Muscle of arm (tissue), 12 donors: Measurements from ENCODE around the gene AQR. TPM values are rescaled to one million over a fixed set of nuclear protein-coding genes. Genes with fewer than 3 reads are reported as not detected.
A peak's percentile ranks its signal among the peaks of the same experiment; 100 is the strongest.

Experiments used
- DNase-seq: peaks from one replicate; pipeline ENCODE4 v3.0.0-alpha.2; 2013
- polyA plus RNA-seq, 12 donors: library from polyadenylated mRNA; unstranded; fragments of 120-200 nt; gene quantifications; one replicate each; pipeline ENCODE4 v1.2.1, GENCODE V29; 2013; ENCODE audit not compliant: insufficient read length in 12 of 12

The AQR gene
- polyA plus RNA-seq, 12 donors = 15.3 to 42.8 (median 21.7) TPM; not detected in 1

DNA sequence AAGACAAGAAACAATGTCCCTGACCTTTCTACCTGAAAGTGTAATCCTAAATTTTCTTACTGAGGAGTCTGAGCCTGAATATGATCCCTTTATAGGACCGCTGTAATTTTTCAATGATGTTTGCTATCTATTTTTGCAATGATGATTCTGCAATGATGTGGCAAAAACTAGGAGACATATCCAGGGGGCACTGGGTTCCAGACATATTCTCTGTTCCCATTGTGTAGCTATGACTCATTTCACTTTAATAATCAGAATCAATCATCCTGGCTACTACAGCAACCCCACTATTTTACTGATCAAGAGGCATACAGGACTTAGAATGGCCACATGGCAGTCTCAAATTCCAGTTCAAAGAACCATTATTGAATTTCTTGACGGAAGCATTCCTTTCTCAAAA is 85.9 kb downstream of the AQR start:
- DNase-seq = no peak

DNA sequence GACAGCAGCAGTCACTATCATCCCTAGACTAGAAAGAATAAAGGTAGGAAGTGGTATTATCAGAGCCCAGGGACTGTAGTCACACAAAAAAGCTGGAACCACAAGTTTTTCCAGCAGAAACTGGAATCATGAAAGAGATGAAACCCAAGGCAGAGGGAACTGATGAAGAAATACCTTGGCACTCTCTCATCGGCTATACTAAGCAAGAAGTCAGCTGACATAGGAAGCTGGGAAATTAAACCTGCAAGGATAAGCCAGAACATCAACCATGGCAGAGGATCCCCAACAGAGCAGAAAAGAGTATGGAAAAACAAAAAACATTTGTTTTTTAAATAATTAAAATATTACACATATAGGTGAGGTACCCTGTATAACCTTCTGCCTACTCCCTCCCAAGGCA is 86.5 kb downstream of the AQR start:
- DNase-seq = no peak

DNA sequence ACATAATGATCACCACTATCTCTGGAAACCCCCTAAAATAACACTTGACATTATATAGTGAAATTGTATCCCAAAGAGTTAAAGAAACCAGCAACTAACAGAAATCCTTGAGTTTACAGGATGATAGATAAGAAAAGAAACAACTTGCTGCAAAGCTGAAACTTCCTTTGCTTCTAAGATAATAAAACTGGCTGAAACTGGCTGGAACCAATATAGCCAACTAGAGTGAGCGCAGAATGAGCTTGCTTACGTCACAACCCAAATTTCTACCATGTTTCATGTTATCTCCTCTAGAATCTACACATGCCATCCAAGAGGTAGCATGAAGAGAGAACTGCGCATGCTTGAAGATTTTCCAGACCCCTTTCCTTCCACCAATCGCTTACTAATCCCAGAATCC is 90.4 kb downstream of the AQR start:
- DNase-seq = no peak

DNA sequence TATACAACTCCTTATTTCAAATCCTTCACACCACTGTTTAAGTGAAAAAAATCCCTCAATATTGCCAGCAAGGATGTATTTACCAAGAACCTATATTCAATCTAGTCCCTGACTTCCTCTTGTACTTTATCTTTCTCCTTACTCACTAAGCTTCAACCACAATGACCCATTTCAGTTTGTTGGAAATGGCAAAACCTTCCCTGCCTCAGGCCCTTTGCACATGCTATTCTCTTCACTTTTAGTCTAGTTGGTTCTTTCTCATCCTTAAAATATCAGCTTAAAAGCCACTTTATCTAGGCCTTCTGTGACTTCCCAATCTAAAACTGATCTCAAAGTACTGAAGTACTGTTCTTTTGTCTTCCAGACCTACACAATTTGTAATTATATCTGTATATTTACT is 92.9 kb downstream of the AQR start:
- DNase-seq = no peak

DNA sequence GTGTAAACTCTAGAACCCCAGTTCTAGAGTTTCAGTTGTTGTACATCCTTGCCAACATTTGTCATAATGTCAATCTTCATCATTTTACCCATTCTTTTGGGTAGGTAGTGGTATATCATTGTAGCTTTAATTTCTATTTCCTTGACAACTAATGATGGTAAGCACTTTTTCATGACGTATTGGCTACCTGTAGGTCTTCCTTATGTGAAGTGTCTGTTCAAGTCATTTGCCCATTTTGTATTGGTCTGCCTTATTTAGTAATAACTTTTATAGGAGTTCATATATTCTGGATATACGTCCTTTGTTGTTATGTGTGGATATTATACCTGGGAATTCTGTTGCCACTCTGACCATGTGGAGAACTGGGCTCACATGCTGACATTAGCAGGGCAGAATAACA is 100.4 kb downstream of the AQR start:
- no peak for DNase-seq

DNA sequence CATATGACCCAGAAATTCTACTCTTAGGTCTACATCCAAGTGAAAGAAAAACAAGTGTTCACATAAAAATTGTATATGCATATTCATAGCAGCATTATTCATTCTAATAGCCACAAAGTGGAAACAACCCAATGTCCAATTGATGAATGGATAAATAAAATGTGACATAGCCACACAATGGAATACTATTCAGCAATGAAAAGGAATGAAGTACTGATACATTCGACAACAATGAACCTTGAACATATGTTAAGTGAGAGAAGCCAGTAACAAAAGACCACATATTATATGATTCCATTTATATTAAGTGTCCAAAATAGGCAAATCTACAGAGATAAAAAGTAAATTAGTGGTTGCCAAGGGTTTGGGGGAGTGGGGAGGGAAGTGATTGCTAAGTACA is 104.0 kb downstream of the AQR start:
- no peak for DNase-seq

DNA sequence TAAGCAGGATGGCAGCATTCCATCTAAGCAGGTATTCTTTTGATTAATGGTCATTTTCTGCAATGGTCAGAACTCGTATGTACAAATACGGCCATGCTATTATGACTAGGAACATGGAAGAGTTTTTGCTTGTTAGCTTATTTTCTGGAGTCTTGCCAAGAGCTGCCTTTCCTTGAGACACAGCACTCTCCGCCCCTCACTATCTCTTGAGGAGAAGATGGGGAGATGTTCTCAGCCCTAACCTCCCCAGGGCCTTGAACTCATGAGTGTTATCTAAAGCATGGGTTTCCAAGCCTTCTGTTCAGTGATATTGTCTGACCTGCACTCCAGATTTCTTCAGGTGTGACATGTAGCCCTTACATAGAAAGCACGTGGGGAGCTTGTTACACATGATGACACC is 108.3 kb downstream of the AQR start:
- no peak for DNase-seq

DNA sequence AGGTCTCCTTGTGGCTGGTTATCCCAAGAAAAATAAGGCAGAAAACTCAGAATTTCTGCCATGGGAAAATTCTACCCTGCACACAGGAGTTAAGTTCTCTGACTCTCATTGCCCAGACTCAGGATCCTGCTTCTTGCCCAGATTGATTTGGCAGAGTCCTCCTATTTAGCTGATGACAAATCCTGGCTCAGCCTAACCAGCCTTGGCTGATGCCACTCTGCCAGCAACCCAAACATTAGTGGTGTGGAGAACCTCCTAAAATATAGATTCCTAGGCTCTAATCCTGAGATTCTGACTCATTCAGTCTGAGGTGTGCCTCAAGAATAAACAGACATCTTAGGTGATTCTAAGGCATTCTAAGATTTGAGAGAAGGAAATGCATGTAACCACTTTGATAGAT is 113.6 kb downstream of the AQR start:
- no peak for DNase-seq

DNA sequence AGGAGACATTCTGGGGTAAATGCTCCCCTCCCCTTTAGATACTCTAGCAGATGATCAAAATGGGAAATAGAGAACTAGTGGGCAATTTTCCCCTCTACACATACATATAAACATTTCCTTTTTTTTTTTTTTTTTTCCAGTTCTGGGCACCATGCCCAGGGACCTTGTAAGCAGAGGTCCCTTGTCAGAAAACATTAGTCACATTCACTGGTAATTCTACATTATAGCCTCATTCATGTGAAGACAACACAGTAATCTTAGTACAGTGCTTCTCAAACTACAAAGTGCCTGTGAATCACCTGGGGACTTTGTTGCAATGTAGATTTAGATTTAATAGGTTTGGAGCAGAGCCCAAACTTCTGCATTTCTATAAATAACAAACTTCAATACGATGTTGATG is 114.1 kb downstream of the AQR start:
- DNase-seq = peak; percentile 44

DNA sequence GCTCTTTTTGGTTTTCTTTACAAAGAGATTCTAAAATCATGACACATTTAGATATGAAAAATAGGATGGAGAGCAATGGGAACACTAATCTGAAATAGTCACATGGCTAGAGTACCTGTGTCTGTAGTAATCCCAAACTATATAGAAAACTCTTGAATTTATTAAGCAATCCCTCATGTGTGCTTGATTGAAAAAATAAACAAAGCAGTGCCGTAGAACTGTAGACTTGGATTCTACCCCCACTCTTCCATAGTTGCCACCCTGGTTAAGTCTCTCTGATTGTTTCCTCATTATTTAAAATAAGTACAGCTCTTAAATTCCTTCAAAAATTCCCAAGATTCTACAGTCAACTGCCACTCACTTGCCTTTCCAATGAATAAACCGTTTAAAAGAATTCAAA is 115.3 kb downstream of the AQR start:
- DNase-seq = no peak

DNA sequence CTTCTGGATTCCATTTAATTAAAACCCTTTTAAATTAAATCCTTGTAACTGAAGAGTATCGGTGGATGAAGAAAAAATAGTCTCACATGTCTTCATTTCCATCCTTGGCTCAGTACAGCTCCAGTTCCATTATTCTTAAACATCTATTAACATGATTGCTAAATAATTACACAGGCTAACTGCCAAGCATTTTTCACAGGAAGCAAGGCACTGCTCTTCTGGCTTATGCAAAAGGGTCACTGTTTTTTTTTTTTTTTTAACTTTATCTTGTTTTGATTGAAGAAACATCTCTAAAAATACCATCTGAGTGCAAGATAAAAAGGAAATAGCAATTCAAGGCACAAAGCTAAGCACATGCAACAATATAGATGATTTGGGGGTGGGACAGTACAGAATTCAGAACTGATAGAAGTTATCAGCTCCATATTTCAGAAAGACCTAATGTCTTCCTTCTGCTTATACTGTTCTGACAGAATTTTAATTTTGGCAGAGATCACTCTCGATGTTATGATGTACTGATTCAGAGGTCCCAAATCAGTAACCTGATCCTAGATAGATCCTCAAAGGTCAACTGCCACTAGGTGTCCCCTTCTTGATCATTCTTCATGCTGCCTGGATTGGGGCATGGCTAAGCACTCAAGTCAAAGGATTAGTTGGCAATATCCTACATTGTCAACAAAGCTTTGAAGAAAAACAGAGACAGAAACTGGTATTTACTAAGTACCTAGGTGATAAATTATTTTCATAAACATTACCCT is 116.4 kb downstream of the AQR start:
- peak; percentile 15 for DNase-seq

DNA sequence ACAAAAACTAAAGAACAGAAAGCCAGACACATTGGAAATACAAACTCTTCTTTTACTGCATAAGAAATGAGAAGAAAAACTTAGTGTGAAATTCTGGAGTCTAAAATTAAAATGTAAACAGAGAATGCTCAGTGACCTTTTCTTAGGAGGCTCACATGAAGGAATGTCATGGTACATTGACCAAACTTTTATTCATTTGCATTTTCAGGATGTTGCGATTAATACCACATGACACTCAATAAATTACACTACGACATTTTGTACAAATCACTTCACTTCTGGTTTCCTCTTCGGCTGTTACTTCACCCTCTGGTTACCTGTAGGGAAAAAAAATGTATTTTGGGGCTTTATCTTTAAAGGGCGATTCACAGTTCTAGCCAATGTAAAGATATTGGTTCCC is 117.8 kb downstream of the AQR start:
- DNase-seq = no peak

DNA sequence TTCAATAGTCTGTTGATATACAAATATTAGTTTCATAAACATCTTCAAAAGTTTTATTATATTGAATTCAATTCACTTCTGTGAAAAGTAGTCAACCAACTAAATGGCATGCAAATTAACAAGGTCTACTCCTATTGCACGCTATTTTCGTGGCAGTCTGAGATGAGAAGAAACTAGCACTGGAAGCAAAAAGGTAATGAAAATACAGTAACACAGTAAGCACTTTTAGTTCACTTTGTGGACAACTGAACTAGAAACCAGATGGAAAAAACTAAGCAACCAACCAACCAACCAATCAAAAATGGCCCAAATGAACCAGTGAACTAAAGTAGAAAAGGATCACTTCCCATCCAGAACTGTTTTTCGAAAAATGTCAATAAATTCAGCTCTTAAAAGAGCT is 118.5 kb downstream of the AQR start:
- no peak for DNase-seq

DNA sequence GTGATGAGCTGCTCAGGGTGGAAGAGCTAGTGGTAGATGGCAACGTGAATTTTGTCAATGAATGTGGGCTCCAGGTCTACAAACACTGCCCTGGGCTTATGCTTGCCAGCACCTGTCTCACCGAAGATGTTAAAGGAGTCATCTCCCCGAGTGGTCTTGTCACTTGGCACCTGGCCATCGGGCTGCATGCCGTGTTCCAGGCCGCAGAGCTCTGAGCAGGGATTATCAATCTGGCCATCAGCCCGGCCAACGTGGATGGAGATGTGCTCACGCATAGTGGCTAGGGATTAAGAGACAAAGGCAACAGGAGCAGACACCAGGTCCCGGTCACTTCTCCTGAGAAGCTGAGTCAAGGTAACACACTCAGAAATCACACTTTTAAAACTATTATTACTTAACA is 119.4 kb downstream of the AQR start:
- DNase-seq = no peak

DNA sequence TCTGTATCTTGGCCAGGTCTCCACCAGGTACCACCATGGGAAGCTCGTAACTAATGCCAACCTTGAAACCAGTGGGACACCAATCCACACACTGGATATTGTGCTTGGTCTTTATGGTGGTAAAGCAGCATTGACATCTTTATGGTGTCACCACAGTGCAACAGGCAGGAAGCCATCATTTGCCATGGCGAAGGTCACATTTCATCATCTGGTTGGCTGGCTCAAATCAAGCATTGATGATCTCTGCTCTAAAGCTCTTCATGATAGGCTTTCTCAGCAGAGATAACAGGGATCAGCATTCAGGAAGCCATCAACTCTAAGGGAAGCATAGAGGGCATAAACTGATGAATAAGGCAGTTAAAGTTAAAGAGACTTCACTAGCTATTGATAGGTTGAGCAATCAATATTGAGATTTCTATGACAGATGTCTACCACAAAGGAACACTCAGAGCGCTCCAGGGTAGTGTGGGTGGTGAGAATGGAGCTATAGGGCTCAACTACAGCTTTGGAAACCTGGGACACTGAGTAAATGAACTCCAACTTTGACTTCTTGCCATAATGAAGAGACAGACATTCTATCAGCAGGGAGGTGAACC is 120.1 kb downstream of the AQR start:
- no peak for DNase-seq

DNA sequence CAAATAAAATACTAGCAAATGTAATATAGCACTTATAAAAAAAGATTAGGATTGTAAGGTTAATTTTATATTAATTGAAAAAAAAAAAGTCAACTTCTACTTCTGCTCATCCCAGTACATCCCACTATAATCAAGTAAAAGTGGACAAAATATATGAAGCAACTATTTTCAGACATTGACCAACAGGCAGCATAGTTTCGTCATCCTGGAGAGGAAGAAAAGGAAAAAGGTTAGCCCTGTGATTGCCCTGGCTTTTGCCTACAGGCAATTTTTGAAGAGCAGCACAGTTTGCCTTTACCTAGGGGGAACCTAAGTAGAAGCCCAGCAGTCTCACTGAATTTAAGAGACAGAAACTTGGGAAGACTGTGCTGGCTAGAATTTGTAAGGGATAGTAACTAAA is 121.9 kb downstream of the AQR start:
- no peak for DNase-seq

DNA sequence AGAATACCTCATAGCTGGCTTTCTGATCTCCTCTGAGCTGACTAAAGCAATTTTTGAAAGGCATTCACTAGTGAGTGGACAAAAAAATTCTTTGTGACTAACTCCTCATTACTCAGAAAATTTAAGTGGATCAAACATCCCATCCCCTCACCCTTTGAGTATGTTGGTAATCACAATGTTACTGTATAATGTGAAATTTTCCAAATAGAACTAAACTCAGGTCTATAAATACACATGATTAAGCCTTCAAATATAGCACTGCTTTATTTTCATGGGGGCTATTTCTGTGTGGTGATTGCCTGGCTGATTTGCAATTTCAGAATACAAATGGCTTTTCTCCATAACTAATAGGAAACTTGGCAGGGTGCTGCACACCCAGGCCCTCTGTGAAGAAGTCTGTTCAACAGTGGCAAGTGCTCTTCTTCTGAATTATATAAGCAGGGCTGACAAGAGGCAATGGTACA is 128.2 kb downstream of the AQR start:
- no peak for DNase-seq

DNA sequence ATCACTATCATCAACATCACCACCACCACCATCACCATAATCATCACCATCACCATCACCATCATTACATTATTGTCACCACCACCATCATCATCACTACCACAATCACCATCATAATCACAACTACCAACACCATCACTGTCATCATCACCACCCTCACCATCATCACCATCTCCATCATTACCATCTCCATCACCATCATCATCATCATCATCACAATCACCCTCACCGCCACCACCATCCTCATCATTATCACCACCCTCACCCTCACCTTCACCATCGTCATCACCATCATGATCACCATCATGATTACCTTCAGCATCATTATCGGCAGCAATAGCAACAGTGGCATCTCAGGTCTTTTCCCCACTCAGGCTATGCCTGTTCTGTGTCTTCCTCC is 131.3 kb downstream of the AQR start:
- DNase-seq = no peak

DNA sequence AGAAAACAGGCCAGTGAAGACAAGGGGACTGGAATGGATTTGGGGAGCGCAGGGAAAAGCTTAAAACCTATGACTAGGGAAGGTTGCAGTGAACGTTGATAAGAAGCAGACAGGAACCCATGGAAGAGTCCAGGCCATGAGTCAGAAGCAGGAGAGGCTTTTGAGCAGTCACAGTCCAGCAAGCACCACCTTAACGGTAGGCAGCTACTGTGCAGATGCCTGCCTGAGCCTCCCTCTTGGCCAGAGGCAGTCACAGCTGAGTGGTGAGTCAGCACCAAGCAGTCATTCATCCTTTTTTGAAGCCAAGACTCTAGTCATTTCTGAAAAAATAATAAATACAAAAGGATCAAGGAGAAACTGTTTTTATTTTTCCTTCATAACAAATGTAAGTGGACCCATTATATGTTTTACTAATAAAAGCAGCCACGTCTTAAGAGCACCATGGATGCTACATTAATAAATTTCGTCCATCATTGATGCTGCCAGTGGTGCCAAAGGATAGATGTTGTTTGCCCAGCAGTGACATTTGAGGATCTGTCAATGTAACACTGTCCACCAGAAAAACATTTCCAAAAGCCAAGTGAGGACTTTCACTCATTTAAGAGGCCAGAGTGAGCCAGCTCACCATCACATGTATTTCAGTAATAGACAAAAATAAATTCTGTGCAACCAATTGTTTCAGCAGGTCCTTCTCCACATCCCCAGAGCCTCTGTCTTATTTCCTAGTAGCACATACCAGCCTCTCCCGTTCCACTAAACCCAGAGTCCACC is 132.1 kb downstream of the AQR start:
- no peak for DNase-seq

DNA sequence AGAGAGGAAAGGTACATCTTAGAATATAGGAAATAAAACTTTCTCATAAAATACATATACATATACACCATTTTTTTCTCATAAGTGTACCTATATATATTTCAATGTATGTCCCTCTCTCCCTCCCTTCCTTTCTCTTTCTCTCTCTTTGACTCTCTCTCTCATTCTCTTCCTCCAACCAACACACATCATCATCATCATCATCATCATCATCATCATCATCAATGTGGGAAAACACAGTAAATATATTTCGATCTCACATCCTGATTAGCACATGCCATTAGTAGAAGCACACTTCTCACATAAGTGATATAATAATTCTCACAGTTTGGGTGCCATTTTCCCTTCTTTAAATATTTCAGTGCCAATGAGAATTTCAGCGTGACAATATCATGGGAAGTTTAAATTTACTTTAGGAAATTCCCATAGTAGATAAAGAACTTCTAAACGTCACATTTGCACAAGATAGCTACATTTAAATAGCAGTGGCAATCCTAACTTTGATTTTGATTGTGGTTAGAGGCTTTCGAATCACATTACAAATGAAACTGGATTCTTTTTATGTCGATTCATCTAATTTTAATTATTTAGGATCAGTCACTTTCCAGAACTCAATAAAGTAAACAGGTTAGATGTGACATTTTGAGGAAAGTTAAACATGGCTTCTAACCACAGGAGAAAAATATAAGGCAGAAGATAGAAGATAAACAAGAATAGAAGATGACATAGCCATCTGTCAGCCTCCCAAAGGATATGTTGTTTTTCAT is 141.2 kb downstream of the AQR start:
- DNase-seq = no peak

DNA sequence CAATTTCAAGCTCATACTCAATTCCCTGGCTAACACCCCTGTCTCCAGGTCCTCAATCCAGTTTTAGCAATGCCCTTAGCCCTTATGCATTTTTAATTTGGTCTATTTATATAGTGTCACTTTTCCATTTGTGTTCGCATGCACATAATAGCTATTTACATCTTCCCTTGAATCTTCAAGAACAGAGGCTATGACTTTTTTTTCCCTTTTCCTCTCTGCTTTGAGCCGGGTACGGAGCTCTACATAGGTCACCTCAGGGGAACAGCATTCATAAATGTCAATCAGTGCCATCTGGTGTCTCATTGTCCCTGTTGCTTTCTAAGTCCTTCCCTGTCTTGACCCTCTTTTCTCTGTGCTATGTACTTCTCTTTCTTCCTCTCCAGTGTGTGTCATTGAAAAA is 147.7 kb downstream of the AQR start:
- no peak for DNase-seq

DNA sequence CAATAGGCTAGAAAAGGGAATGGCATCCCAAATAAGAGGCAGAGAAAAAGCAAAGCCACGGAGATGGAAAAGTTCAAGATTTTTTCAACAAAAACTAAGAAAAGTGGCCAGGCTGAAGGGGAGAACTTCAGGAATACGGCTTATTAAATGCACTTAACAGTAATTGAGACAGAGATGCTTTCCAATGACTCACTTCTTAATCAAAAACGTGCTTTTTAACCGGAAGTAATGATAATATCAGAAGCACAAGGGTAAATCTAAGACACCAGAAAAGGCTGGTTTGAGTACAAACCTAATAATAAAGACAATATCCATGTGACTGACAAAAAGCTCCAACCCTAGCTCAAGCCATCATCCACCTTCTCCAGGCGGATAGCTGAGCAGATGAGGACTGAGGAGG is 149.4 kb downstream of the AQR start:
- DNase-seq = no peak
